D721Med (cell line): ENCODE measurements around the gene TBCB.

ENCODE experiments used
- DNase-seq: peaks from one replicate; pipeline ENCODE4 v3.0.0; 2011; ENCODE audit warnings: low spot score; ENCODE audit not compliant: insufficient read length
- FAIRE-seq: peaks from 2 replicates; lab custom pipeline; 2011; peaks lifted over from hg19 to GRCh38; lab: Jason Lieb, UNC
- TF ChIP-seq, protein P1 (sequence below): IDR thresholded peaks from 2 replicates; pipeline ENCODE4 v1.5.1; 2012; ENCODE audit warnings: mild to moderate bottlenecking, control low read depth; ENCODE audit not compliant: insufficient read depth; ENCODE audit errors: missing control alignments

The TBCB gene

DNA sequence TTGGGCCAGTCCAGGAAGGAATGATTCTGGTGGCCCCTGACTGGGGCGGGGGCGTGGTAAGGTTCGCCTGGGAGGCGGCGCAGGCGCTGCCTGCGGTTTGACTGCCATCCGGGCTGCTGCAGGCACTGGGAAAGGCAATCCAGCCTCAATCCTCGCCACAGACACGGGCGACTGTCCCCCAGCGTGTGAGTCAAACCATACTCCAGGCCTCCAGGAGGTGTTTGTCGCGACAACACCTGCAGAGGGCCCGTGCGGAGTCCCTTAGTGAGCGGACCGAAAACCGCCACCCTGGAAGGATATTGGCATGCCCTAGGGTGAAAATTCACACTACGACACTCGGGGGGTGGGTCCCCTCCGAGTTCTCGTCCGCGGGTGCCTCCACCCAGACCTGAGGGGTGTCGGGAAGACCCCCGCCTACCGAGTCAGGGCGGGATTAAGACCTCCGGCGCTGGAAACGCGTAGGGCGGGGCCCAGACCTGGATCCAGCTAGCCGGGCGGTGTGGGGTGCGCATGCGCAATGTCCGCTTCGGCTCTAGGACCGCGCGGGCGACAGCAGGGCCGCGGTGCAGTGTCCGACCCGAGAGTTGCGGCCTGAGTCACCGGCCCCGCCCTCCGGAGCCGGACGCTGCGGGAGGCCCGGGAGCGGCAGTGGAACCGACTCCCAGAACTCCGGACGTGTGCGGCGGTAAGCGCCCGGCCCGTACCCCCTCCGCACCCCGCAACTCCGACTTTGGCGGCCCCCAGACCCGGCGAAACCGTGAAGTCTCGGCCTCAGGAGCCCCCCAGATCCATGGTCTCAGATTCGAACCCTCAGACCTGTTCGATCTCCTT lies 24.4 kb downstream of the TBCB start, which contains the start of gene CAPNS1:
Gene CAPNS1, plus strand, starts transcription at position 594 of the 831 bp plus-strand sequence. CDS start 946 bp downstream, outside the sequence.
- TF ChIP-seq, protein P1, sequence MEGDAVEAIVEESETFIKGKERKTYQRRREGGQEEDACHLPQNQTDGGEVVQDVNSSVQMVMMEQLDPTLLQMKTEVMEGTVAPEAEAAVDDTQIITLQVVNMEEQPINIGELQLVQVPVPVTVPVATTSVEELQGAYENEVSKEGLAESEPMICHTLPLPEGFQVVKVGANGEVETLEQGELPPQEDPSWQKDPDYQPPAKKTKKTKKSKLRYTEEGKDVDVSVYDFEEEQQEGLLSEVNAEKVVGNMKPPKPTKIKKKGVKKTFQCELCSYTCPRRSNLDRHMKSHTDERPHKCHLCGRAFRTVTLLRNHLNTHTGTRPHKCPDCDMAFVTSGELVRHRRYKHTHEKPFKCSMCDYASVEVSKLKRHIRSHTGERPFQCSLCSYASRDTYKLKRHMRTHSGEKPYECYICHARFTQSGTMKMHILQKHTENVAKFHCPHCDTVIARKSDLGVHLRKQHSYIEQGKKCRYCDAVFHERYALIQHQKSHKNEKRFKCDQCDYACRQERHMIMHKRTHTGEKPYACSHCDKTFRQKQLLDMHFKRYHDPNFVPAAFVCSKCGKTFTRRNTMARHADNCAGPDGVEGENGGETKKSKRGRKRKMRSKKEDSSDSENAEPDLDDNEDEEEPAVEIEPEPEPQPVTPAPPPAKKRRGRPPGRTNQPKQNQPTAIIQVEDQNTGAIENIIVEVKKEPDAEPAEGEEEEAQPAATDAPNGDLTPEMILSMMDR, result no peak

DNA sequence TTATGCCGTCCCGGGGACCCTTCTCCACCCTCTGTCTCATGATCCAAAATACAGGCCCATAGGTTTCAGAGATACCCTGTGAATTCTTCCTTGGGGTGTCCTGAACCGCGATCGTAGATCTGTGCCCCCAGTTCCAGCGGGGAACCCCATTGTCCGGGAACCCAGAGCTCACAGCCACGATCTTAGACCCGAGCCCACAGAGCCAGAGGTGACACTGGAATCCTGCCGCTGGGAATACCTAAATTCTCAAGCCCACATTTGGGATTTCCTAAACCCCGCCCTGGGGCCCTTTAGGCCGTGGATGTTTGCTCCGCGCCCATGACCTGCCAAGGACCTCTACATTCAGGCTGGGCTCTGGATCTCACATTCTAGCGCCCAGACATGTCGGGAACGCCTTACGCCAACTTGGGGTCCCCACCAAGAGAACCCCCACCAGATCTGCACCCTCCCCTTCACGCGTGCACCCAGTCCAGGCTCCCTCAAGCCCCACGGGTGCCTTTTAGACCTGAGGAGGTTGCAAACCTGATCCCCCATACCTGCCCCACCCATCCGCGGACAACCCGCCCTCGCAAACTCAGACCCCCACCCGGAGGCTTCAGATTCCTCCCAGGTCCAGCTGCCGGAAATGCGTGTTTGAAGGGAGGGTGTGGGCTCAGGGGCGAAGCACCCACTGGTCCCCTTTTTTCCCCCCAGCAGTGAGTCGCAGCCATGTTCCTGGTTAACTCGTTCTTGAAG lies 25.2 kb downstream of the TBCB start:
- TF ChIP-seq, protein P1, result no peak
- no peak for FAIRE-seq
- DNase-seq, result peak; percentile 77

More for the DNA sequence above, 24.4 kb downstream of the TBCB start, which contains the start of gene CAPNS1:
- DNase-seq, result peak; percentile 87
- FAIRE-seq, result no peak

DNA sequence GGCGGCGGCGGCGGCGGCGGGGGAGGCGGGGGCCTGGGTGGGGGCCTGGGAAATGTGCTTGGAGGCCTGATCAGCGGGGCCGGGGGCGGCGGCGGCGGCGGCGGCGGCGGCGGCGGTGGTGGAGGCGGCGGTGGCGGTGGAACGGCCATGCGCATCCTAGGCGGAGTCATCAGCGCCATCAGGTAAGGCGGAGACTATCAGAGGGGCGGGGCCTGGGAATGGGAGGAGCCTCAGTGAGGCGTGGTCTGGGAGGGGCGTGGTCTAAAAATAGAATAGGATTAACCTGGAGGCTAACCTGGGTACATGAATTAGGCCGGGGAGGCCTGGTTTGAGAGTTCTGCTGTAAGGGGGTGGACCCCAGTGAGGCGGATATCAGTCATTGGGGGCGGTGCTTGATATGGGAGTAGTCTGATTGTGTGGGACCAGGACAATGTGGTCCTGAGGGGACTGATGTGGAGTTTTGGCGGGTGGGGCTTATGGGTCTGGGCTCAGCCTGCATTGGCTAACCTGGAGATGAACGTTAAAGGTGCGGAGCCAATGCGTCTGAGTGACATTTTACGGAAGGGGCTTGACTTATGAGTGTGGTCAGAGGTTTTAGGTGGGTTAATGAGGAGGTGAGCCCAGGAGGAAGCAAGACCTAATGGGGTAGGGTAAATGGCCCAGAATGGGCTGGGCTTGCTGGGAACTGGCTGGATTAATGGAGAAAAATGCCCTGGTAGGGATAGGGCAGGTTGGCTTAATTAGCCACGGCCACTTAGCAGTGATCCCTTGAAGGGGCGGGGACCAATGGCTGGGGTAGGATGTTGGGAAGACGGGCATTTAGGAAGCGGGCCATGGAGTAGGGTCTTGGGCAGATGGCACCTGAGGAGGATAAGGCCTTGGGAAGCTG lies 26.0 kb downstream of the TBCB start:
- FAIRE-seq (no peak), DNase-seq (peak; percentile 94)
- TF ChIP-seq, protein P1, result no peak

DNA sequence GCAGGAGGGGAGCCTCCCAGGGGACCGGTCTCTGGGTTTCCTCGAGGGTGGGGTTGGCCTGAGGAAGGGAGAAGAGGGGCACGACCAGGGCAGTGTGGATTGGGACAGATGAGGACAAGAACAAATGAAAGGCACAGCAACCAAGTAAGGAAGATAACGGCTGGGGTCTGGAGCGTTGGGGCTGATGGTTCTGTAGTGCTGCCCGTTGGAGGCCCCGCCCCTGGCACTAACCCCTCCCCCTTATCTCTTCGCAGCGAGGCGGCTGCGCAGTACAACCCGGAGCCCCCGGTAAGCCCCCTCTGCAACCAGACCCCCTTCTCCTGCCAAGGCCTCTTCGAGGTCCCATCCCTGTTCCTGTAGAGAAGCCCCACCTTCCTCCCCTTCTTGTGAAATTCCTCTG lies 26.8 kb downstream of the TBCB start:
- TF ChIP-seq, protein P1, result no peak
- DNase-seq (no peak), FAIRE-seq (no peak)

DNA sequence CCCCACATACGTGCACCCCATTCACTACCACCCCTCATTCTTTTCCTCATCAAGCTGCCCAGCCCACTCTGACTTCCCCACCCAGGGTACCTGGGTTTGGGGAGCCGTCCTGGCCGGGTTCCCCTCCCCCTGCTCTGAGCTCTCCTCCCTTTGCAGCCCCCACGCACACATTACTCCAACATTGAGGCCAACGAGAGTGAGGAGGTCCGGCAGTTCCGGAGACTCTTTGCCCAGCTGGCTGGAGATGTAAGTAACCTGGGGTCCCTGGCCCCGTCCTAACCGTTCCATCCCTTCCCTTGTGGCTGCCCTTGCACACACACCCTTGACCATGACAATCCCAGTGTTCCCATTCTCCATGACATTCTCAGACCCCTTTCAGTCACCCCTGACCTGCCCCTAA lies 27.2 kb downstream of the TBCB start:
- FAIRE-seq, result no peak
- no peak for DNase-seq
- TF ChIP-seq, protein P1, result no peak

DNA sequence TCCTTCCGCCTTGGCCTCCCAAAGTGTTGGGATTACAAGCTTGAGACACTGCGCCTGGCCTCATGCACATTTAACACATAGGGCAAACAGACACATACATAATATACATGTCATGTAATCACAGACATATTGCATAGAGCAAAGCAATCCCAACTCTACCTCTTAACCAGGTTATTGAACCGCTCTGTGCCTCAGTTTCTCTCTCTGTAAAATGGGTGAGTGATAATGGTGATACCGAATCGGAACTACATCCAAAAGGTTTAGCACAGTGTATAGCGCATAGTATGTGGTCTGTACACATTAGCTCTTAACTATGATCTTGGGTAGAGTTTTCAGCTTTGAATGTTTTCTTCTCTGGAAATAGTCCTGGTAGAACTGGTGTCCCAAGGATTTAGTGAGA lies 29.4 kb downstream of the TBCB start:
- DNase-seq, result no peak
- TF ChIP-seq, protein P1, result no peak
- no peak for FAIRE-seq
